HepG2 (cell line): ENCODE results near the gene SLC7A4. TPM values are rescaled to one million over a fixed set of nuclear protein-coding genes. Genes with fewer than 3 reads are reported as not detected.

Experiments used
- ATAC-seq: fragments of 200-7000 bp; cut with Tn5 transposase; 3 replicates; pipeline ENCODE4 v1.9.1; 2020; ENCODE audit warnings: mild to moderate bottlenecking, moderate library complexity
- BruUV-seq: library from RNA; stranded (reverse); fragments of 400-500 nt; replicated peaks from 2 replicates; lab custom pipeline; 2021; lab: Mats Ljungman, UMichigan
- CTCF ChIA-PET: fragments of 300-600 bp; formaldehyde crosslinking; extraction: SDS; loops from one replicate; lab custom pipeline; 2021; ENCODE audit warnings: low total read pairs, inconsistent platforms, low intra/inter-chr PET ratio; lab: Yijun Ruan, JAX
- POLR2A ChIA-PET: fragments of 350-600 bp; sonication (Branson Sonifier 250); formaldehyde crosslinking; loops from one replicate; lab custom pipeline; 2020; ENCODE audit warnings: antibody characterized with exemption, inconsistent platforms; lab: Yijun Ruan, JAX
- DNase-seq: peaks from one replicate; pipeline ENCODE4 v3.0.0-alpha.2; 2015; ENCODE audit warnings: low spot score
- FAIRE-seq: peaks from 3 replicates; lab custom pipeline; 2011; peaks lifted over from hg19 to GRCh38; lab: Jason Lieb, UNC
- H2AFZ ChIP-seq: one replicate; pipeline ENCODE4 v1.6.1; 2011; ENCODE audit warnings: low read length, inconsistent platforms
- H3K27ac ChIP-seq: fragments of 300-600 bp; 3 replicates; pipeline ENCODE4 v1.8.0; 2011; ENCODE audit warnings: mixed run types, mild to moderate bottlenecking, mixed read lengths, low read length, inconsistent platforms; ENCODE audit not compliant: insufficient read depth; ENCODE audit errors: extremely low read length
- H3K27me3 ChIP-seq, 2 experiments: fragments of 200-600 bp in 1 of 2; 2 replicates in 1 of 2; 3 replicates in 1 of 2; pipeline versions ENCODE4 v1.6.0 to v1.8.0; 2011; ENCODE audit warnings: low read length in 2 of 2, mild to moderate bottlenecking in 2 of 2, moderate library complexity in 2 of 2, inconsistent platforms in 1 of 2; ENCODE audit not compliant: insufficient read depth in 2 of 2, control insufficient read depth in 1 of 2
- H3K36me3 ChIP-seq, 2 experiments: fragments of 200-600 bp in 1 of 2; replicated peaks in 1 of 2; 2 replicates in 1 of 2; 3 replicates in 1 of 2; pipeline versions ENCODE4 v1.5.1 to v1.8.0; 2011; ENCODE audit warnings: low read length in 2 of 2, inconsistent platforms in 1 of 2; ENCODE audit not compliant: insufficient read depth in 2 of 2, control insufficient read depth in 1 of 2
- H3K4me1 ChIP-seq: 2 replicates; pipeline ENCODE4 v1.5.1; 2012; ENCODE audit warnings: low read length, inconsistent platforms; ENCODE audit not compliant: insufficient read depth
- H3K4me2 ChIP-seq: 2 replicates; pipeline ENCODE4 v1.6.0; 2011; ENCODE audit warnings: low read depth, low read length, inconsistent platforms
- H3K4me3 ChIP-seq, 3 experiments: fragments of 200-600 bp in 1 of 3; sonication (generic), shearing (Covaris generic) in 1 of 3; replicated peaks in 1 of 3; 2 replicates each; pipeline ENCODE4 v1.5.1; 2011 to 2016; ENCODE audit warnings: low read length in 3 of 3, inconsistent platforms in 2 of 3, low read depth in 2 of 3, mild to moderate bottlenecking in 2 of 3, control low read depth in 1 of 3, mixed read lengths in 1 of 3; ENCODE audit not compliant: insufficient read depth in 1 of 3
- H3K79me2 ChIP-seq: one replicate; pipeline ENCODE4 v1.6.1; 2011; ENCODE audit warnings: low read length, inconsistent platforms; ENCODE audit not compliant: insufficient read depth
- H3K9ac ChIP-seq: 2 replicates; pipeline ENCODE4 v1.6.0; 2011; ENCODE audit warnings: mild to moderate bottlenecking, low read depth, low read length, inconsistent platforms; ENCODE audit not compliant: insufficient read depth
- H3K9me3 ChIP-seq: 2 replicates; pipeline ENCODE4 v1.5.1; 2012; ENCODE audit warnings: mild to moderate bottlenecking, low read length
- H4K20me1 ChIP-seq: 2 replicates; pipeline ENCODE4 v1.6.0; 2011; ENCODE audit warnings: inconsistent platforms, mild to moderate bottlenecking, low read length, moderate library complexity; ENCODE audit not compliant: insufficient read depth
- WGBS: methylation state at CpG from one replicate; pipeline ENCODE4 v1.1.6; 2017; ENCODE audit warnings: low lambda C conversion rate; 5-methylcytosine and 5-hydroxymethylcytosine counted together
- in situ Hi-C: cut with HindIII; loops from 2 replicates; pipeline ENCODE4 v1.10.0; 2017; ENCODE audit warnings: low pct_unique_long_range_greater_than_20kb; ENCODE audit not compliant: extremely low pct_ligation_motif_present
- intact Hi-C: fragments of 100-400 bp; cut with micrococcal nuclease; formaldehyde crosslinking; loops from one replicate; pipeline ENCODE4 v1.10.0; 2022; ENCODE audit not compliant: unreplicated experiment
- polyA plus RNA-seq, 8 experiments: library from polyadenylated mRNA; depleted of rRNA in 3 of 8; stranded (reverse) in 7 of 8; unstranded in 1 of 8; fragments of >200 nt; fragmentation: Illumina TruSeq in 4 of 8; extraction: Trizol in 4 of 8; gene quantifications; 2 replicates each; pipeline versions ENCODE4 v1.2.1 to v1.2.3, GENCODE V29; 2011 to 2016; ENCODE audit warnings: low read depth in 4 of 8, missing spikeins in 1 of 8, mixed read lengths in 1 of 8; ENCODE audit not compliant: insufficient read depth in 1 of 8
- total RNA-seq, 5 experiments: library from RNA; depleted of rRNA; stranded (reverse); fragments of >200 nt; fragmentation: Illumina TruSeq; extraction: Trizol; gene quantifications; 2 replicates each; pipeline ENCODE4 v1.2.3, GENCODE V29; 2016; ENCODE audit warnings: low read depth in 1 of 5
- TF ChIP-seq, protein P1 (sequence below): sonication (generic); formaldehyde crosslinking; IDR thresholded peaks from 2 replicates; pipeline ENCODE4 v1.5.0; 2020; ENCODE audit warnings: mild to moderate bottlenecking, missing genetic modification reagents, moderate library complexity
- TF ChIP-seq, protein P2 (sequence below): sonication (generic); formaldehyde crosslinking; IDR thresholded peaks from 2 replicates; pipeline ENCODE4 v1.5.0; 2020; ENCODE audit warnings: missing genetic modification reagents

The SLC7A4 gene
- total and polyA plus RNA-seq, 2 of the 13 experiments (the other 11 are each of a cell fraction or from before 2014, with no cell fraction given), result not detected

DNA sequence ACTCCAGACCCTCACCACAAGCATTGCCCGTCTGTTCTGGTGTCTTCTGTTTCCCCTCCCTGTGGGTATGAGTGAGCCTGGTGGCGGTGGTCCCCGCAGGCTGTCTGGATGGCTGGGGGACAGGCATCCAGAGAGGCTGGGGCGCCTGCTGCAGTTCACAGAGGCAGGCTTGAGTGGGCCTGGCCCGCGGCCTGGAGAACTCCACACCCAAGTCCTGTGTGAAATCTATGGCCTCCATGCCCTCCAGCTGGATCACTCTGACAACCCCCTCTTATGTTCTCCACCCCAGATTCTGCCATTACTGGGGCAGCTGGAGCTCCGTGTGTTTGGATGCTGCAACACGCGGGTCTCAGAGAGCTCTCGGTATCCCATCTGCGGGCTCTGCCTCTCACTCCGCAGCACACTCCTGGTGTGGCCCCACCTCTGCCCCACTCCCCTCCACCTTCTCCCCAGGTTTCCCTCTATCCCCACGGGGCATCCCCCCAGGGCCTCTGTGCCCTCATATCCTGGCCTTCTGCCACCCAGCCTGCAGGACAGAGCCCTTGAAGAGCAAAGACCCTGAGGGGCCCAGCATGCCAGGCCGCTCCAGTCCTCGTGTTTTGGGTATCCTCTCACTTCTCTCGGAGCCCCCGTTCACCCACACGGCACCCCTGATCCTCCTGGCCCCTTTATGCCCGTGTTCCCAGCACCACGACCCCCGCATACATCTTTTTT is 44.7 kb upstream of the SLC7A4 start:
- ChIA-PET CTCF (no interaction called here), POLR2A (no interaction called here)
- H3K27me3 ChIP-seq, result peaks cover 8 to 44% of the 10 kb centered on the region in 2 experiments; a peak in 4 of 5 replicates
- no peaks in the 10 kb centered on the region for H3K36me3 ChIP-seq
- ATAC-seq, result no peak
- H2AFZ ChIP-seq, result no peak overlapping the region
- no TSS peak for BruUV-seq
- intact Hi-C loops, result no loop called here
- H3K4me2 ChIP-seq, result no peak overlapping the region
- no peak overlapping the region for H3K9ac ChIP-seq
- H3K9me3 ChIP-seq, result no peaks in the 10 kb centered on the region
- no peak for FAIRE-seq
- no peak overlapping the region for H3K27ac ChIP-seq
- in situ Hi-C loops, result no loop called here
- TF ChIP-seq, protein P1, sequence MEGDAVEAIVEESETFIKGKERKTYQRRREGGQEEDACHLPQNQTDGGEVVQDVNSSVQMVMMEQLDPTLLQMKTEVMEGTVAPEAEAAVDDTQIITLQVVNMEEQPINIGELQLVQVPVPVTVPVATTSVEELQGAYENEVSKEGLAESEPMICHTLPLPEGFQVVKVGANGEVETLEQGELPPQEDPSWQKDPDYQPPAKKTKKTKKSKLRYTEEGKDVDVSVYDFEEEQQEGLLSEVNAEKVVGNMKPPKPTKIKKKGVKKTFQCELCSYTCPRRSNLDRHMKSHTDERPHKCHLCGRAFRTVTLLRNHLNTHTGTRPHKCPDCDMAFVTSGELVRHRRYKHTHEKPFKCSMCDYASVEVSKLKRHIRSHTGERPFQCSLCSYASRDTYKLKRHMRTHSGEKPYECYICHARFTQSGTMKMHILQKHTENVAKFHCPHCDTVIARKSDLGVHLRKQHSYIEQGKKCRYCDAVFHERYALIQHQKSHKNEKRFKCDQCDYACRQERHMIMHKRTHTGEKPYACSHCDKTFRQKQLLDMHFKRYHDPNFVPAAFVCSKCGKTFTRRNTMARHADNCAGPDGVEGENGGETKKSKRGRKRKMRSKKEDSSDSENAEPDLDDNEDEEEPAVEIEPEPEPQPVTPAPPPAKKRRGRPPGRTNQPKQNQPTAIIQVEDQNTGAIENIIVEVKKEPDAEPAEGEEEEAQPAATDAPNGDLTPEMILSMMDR (CRISPR knock-in tag), result no peak
- TF ChIP-seq, protein P2, sequence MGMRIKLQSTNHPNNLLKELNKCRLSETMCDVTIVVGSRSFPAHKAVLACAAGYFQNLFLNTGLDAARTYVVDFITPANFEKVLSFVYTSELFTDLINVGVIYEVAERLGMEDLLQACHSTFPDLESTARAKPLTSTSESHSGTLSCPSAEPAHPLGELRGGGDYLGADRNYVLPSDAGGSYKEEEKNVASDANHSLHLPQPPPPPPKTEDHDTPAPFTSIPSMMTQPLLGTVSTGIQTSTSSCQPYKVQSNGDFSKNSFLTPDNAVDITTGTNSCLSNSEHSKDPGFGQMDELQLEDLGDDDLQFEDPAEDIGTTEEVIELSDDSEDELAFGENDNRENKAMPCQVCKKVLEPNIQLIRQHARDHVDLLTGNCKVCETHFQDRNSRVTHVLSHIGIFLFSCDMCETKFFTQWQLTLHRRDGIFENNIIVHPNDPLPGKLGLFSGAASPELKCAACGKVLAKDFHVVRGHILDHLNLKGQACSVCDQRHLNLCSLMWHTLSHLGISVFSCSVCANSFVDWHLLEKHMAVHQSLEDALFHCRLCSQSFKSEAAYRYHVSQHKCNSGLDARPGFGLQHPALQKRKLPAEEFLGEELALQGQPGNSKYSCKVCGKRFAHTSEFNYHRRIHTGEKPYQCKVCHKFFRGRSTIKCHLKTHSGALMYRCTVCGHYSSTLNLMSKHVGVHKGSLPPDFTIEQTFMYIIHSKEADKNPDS (CRISPR knock-in tag), result no peak
- DNase-seq, result no peak
- no peak overlapping the region for H3K4me3 ChIP-seq
- H3K79me2 ChIP-seq, result no peaks in the 10 kb centered on the region
- 36% methylated on average over 18 of the region's 21 CpGs for WGBS
- H4K20me1 ChIP-seq, result no peaks in the 10 kb centered on the region
- no peaks in the 10 kb centered on the region for H3K4me1 ChIP-seq
